ENCODE measurements around the gene HOXD4.
A peak's percentile ranks its signal among the peaks of the same experiment; 100 is the strongest.

Gene HOXD4

GRCh38 chr2:176134035-176134434, 17.3 kb upstream of the HOXD4 start:
- no peak overlapping the region for H3K27ac ChIP-seq (ENCODE audit: low read depth, low read length)
- no peaks in the 10 kb centered on the region for H3K36me3 ChIP-seq (ENCODE audit: control insufficient read depth, insufficient read depth, low read length)
- H3K4me3 ChIP-seq (ENCODE audit: low read length), result no peak overlapping the region
- peaks cover 4% of the 10 kb centered on the region for H3K27me3 ChIP-seq (ENCODE audit: control insufficient read depth, insufficient read depth, low read length)
- H3K9ac ChIP-seq (ENCODE audit: low read length), result no peak overlapping the region
- H3K4me1 ChIP-seq (ENCODE audit: control insufficient read depth, insufficient read depth, low read length), result peaks cover 6% of the 10 kb centered on the region

DNA sequence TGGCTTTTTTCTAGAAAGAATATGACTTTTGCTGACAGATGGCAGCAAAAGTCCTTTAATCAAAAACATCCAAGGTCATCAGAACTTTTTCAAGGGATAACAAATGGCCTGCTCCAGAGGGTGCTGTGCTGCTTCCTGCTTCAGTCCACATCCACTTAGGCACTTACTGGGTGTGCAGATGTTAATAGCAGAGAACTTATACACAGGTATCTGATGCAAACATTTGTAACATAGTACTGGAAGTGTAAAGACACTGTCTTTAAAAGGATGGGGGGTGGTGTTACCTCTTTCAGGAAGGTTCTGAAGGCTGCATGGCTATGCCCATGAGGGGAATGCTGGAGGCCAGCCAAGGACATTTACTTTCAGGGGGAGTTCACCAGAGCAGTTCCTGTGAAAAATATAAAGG, 16.3 kb upstream of the HOXD4 start:
- H3K36me3 ChIP-seq (ENCODE audit: control insufficient read depth, insufficient read depth, low read length), result no peaks in the 10 kb centered on the region
- no peak overlapping the region for H3K4me3 ChIP-seq (ENCODE audit: low read length)
- peak overlapping the region; percentile 86 for H3K27ac ChIP-seq (ENCODE audit: low read depth, low read length)
- H3K9ac ChIP-seq (ENCODE audit: low read length), result no peak overlapping the region
- peaks cover 4% of the 10 kb centered on the region for H3K27me3 ChIP-seq (ENCODE audit: control insufficient read depth, insufficient read depth, low read length)
- peaks cover 6% of the 10 kb centered on the region for H3K4me1 ChIP-seq (ENCODE audit: control insufficient read depth, insufficient read depth, low read length)

DNA sequence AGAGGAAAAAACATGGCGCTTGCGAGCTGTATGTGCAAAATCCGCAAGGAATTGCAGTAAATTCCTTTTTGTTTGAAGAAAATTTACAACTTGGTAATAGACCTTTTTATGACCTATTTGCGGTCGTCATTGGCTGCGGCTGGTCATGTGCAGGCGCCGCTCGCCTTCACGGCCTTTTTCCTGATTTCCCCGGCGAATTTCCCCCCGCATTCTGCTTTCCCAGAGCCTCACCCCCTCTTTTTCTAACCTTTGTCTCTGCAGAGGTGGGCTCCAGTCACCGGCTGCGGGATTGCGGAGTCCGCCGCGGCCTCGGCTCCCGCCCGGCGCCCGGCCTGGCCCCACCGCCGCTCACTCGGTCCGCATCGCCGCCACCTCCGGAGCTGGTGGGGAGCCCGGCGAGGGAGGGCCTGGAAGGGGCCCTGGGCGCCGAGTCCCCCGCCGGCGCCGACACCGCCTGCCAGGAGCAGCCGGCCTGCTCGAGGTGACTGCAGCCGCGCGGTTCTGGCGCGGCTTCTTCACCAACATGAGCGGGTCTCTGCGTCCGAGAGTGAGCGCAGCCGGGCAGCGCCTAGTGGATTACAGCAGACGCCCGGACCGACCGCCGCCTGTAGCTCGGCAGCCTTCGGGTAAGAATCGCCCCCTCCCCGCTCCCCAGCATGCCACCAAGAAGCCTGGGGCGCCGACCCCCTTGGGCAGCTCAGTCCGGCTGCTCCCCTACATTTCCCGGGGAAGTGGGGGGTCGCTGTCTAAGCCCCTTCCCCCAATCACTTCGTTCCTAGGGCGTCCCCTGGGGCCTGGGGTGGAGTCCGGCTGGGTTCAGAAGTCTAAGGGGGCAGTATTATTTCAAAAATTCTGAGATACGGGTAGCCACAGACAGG, 14.7 kb upstream of the HOXD4 start:
- no peaks in the 10 kb centered on the region for H3K36me3 ChIP-seq (ENCODE audit: control insufficient read depth, insufficient read depth, low read length)
- peak overlapping the region; percentile 78 for H3K9ac ChIP-seq (ENCODE audit: low read length)
- peak overlapping the region; percentile 86 for H3K27ac ChIP-seq (ENCODE audit: low read depth, low read length)
- peak overlapping the region; percentile 76 for H3K4me3 ChIP-seq (ENCODE audit: low read length)
- H3K27me3 ChIP-seq (ENCODE audit: control insufficient read depth, insufficient read depth, low read length), result peaks cover 4% of the 10 kb centered on the region
- H3K4me1 ChIP-seq (ENCODE audit: control insufficient read depth, insufficient read depth, low read length), result peaks cover 2% of the 10 kb centered on the region

DNA sequence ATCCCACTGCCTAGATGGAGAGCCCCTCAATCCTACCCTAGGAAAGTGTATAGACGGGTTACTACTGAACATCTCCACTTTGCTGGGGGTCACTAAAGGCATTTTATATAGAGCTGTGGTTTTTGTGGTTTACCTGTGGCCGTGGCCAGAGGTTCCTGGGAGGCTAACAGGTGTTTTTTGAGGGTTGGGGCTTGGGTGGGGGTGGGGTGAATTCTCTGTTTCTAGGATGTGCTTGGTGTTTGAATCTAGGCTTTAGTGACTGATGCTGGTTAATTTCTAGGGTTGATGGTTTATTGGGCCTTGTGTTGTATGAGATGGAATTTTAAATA, 14.1 kb upstream of the HOXD4 start:
- H3K4me1 ChIP-seq (ENCODE audit: control insufficient read depth, insufficient read depth, low read length), result peaks cover 2% of the 10 kb centered on the region
- peak overlapping the region; percentile 78 for H3K9ac ChIP-seq (ENCODE audit: low read length)
- peaks cover 4% of the 10 kb centered on the region for H3K27me3 ChIP-seq (ENCODE audit: control insufficient read depth, insufficient read depth, low read length)
- peak overlapping the region; percentile 86 for H3K27ac ChIP-seq (ENCODE audit: low read depth, low read length)
- H3K4me3 ChIP-seq (ENCODE audit: low read length), result peak overlapping the region; percentile 76
- H3K36me3 ChIP-seq (ENCODE audit: control insufficient read depth, insufficient read depth, low read length), result no peaks in the 10 kb centered on the region

DNA sequence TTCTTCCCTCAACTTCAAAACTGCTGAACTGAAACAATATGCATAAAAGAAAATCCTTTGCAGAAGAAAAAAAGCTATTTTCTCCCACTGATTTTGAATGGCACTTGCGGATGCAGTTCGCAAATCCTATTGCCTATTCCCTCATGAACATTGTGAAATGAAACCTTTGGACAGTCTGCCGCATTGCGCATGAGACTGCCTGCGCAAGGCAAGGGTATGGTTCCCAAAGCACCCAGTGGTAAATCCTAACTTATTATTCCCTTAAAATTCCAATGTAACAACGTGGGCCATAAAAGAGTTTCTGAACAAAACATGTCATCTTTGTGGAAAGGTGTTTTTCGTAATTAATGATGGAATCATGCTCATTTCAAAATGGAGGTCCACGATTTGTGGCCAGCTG, 13.4 kb upstream of the HOXD4 start:
- peaks cover 4% of the 10 kb centered on the region for H3K27me3 ChIP-seq (ENCODE audit: control insufficient read depth, insufficient read depth, low read length)
- peaks cover 2% of the 10 kb centered on the region for H3K4me1 ChIP-seq (ENCODE audit: control insufficient read depth, insufficient read depth, low read length)
- H3K36me3 ChIP-seq (ENCODE audit: control insufficient read depth, insufficient read depth, low read length), result no peaks in the 10 kb centered on the region
- no peak overlapping the region for H3K27ac ChIP-seq (ENCODE audit: low read depth, low read length)
- H3K9ac ChIP-seq (ENCODE audit: low read length), result no peak overlapping the region
- peak overlapping the region; percentile 0 for H3K4me3 ChIP-seq (ENCODE audit: low read length)

DNA sequence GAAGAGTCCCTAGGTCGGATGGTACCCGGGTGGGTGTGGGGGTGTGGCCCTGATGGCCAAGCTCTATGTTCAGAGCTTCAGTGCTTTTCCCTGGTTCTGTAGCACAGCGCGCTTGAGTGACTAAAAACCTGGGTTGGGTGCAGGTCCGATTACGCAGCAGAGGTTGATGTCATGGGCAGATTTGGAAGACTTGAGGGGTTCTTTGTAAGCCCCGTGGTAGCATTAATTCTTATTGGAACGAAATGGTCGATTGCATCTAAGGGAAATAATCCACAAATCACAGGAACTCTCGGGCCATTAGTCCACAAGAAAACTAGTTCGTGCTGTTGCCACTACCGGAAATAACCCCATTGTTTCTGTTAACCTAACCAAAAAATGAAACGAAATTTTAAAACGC, 12.8 kb upstream of the HOXD4 start:
- H3K27ac ChIP-seq (ENCODE audit: low read depth, low read length), result peak overlapping the region; percentile 26

GRCh38 chr2:176138923-176139660, 12.3 kb upstream of the HOXD4 start:
- Histone ChIP-seq H3K4me1 (ENCODE audit: control insufficient read depth, insufficient read depth, low read length) (no peaks in the 10 kb centered on the region), H3K27me3 (ENCODE audit: control insufficient read depth, insufficient read depth, low read length) (peaks cover 4% of the 10 kb centered on the region), H3K36me3 (ENCODE audit: control insufficient read depth, insufficient read depth, low read length) (no peaks in the 10 kb centered on the region), H3K27ac (ENCODE audit: low read depth, low read length) (no peak overlapping the region), H3K9ac (ENCODE audit: low read length) (no peak overlapping the region), H3K4me3 (ENCODE audit: low read length) (no peak overlapping the region)

More for the DNA sequence above, 12.8 kb upstream of the HOXD4 start:
- Histone ChIP-seq H3K4me1 (ENCODE audit: control insufficient read depth, insufficient read depth, low read length) (no peaks in the 10 kb centered on the region), H3K9ac (ENCODE audit: low read length) (no peak overlapping the region), H3K36me3 (ENCODE audit: control insufficient read depth, insufficient read depth, low read length) (no peaks in the 10 kb centered on the region), H3K27me3 (ENCODE audit: control insufficient read depth, insufficient read depth, low read length) (peaks cover 4% of the 10 kb centered on the region), H3K4me3 (ENCODE audit: low read length) (no peak overlapping the region)

DNA sequence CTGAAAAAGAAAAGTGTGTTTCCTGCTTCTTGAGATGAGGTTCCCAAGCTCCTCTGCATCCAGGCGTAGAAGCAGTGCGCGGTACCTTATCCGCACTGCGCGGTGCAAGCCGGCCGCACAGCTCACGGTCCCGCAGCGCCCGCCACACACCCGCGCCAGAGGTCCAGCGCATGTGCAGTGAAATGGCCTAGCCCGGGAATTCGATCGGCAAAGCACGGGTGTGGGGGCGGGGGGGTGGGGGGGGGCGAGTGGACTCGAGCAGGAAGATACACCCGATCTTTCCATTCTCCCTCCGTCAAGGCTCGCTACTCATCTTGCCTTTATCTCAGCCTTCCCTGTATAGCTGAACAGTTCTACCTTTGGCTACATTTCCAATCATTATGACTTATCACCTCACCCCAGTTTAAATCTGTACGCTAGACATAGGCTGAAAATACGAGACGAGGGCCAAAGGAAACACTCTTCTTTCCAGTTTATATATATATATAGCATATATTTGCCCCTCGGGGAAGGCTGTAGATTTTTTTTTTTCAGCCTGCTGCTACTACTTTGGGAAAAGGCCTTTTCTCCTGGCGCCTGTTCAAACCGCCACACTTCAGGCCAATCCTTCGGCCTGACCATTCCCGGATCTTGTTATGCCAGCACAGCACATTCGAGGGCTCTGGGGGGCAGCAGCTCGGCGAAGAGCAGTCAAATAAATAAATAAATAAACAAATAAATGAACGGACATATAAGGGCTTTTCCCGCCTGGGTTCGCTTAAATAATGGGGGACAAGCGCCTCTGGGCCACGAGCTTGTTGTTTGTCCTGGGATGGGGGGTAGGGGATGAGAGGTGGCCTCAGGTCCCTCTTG, 11.5 kb upstream of the HOXD4 start:
- Histone ChIP-seq H3K9ac (ENCODE audit: low read length) (no peak overlapping the region), H3K27me3 (ENCODE audit: control insufficient read depth, insufficient read depth, low read length) (peaks cover 4% of the 10 kb centered on the region), H3K27ac (ENCODE audit: low read depth, low read length) (no peak overlapping the region)

DNA sequence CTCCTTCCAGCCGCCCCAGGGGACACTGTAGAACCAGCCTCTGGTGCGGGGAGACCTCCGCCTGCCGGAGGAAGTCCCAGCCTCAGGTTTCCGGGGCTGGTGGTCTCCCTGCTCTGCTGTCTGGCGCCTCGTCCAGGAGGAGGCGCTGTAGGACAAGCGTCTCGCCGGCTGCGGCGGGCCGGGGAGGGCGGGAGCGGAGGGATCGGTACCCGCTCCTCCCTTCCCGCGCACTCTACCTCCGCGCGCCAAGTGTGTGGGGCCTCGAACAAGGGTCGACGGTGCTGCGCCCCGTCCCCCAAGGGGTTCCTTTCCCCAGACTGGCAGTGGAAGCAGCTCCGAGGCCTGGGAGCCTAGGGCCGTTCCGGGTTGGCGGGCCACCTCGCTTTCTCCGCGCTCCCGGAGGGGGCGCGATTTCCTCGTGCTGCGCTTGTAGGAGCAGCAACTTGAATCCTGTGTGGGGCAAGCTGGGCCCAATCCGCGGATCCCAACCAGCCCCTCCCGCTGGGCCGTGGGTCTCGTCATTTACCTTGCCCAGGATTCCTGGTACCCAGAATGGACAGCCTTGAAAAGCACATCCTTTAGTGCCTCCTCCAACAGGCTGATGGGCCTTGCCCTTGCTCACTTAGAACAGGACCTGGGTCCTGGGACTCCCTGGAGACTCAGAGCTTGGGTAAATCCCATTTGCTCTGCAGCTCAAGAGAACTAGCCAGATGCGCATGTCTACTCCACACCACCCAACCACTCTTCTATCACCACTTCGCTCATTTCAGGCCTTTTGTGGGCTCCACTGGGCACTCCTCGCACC, 10.6 kb upstream of the HOXD4 start:
- H3K27ac ChIP-seq (ENCODE audit: low read depth, low read length), result no peak overlapping the region
- no peak overlapping the region for H3K9ac ChIP-seq (ENCODE audit: low read length)
- no peaks in the 10 kb centered on the region for H3K4me1 ChIP-seq (ENCODE audit: control insufficient read depth, insufficient read depth, low read length)
- H3K36me3 ChIP-seq (ENCODE audit: control insufficient read depth, insufficient read depth, low read length), result no peaks in the 10 kb centered on the region
- peaks cover 4% of the 10 kb centered on the region for H3K27me3 ChIP-seq (ENCODE audit: control insufficient read depth, insufficient read depth, low read length)
- peak overlapping the region; percentile 83 for H3K4me3 ChIP-seq (ENCODE audit: low read length)

More for the DNA sequence above, 11.5 kb upstream of the HOXD4 start:
- H3K4me3 ChIP-seq (ENCODE audit: low read length), result peak overlapping the region; percentile 83
- H3K4me1 ChIP-seq (ENCODE audit: control insufficient read depth, insufficient read depth, low read length), result no peaks in the 10 kb centered on the region
- H3K36me3 ChIP-seq (ENCODE audit: control insufficient read depth, insufficient read depth, low read length), result no peaks in the 10 kb centered on the region

DNA sequence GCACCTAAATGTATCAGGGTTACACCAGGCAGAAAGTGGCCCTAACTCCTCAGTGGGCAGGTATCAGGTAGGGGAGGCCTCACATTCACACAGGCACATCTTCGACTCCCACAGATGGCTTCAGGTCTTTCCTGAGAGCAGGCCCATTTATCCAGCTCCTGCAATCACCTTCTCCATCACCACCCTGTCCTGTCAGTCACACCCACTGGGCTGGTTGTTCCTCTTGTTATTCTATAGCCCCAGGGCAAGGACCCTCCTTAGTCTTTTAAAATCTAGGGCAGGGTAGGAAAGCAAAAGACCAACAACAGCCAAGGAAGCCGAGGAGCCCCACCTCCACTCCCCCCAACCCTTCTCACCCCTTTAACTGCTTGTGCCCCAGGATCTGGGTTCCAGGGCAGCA, 9.1 kb upstream of the HOXD4 start:
- H3K27ac ChIP-seq (ENCODE audit: low read depth, low read length), result no peak overlapping the region

DNA sequence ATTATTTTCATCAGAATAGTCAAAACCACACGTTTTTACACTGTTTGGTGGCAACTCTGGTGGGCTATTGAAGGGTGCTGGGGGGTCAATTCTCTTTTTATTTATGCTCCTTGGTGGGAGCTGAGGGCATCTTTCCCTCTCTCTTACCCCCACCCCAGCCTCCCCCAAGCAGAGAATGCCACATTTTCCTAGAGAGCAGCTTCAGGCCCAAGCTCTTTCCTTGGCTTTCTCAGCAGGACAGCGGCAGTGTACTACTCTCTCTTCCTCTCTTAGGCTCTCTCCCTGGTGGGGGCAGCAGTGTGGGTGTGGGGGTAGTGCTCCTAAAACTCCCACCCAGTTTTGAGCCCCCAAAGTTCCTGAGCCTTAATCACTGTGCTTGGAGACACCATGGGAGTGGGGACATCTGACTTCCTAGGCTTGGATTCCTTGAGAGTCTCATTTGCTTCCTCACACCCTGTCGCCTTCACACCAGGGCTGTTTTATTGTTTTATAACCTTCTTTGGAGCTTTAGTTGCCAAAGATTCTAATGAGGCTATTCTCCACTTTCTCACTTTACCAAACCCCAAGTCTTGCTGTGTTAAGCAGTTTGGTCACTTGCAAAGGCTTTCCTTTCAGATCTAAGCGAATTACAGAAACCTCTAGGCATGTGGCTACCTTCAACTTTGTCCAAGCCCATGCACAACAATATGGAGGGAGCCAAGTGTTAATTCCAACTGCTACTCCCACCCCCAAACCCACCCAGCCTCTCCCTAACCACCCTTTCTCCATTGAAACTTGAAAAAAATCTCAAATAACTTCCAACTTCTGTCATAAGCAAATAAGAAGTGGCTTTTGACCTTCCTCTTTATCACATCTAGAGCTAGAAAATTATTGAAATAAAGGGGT, 6.0 kb upstream of the HOXD4 start:
- Histone ChIP-seq H3K27me3 (ENCODE audit: control insufficient read depth, insufficient read depth, low read length) (no peaks in the 10 kb centered on the region), H3K27ac (ENCODE audit: low read depth, low read length) (no peak overlapping the region), H3K9ac (ENCODE audit: low read length) (no peak overlapping the region), H3K4me3 (ENCODE audit: low read length) (no peak overlapping the region), H3K4me1 (ENCODE audit: control insufficient read depth, insufficient read depth, low read length) (no peaks in the 10 kb centered on the region), H3K36me3 (ENCODE audit: control insufficient read depth, insufficient read depth, low read length) (no peaks in the 10 kb centered on the region)

More for the DNA sequence above, 9.1 kb upstream of the HOXD4 start:
- H3K4me1 ChIP-seq (ENCODE audit: control insufficient read depth, insufficient read depth, low read length), result no peaks in the 10 kb centered on the region
- no peaks in the 10 kb centered on the region for H3K36me3 ChIP-seq (ENCODE audit: control insufficient read depth, insufficient read depth, low read length)
- no peak overlapping the region for H3K9ac ChIP-seq (ENCODE audit: low read length)
- H3K27me3 ChIP-seq (ENCODE audit: control insufficient read depth, insufficient read depth, low read length), result no peaks in the 10 kb centered on the region
- H3K4me3 ChIP-seq (ENCODE audit: low read length), result no peak overlapping the region
